Posterior vena cava (tissue), 2 donors: ENCODE results near the gene RAB6B. TPM values are rescaled to one million over a fixed set of nuclear protein-coding genes. Genes with fewer than 3 reads are reported as not detected.

Source experiments
- DNase-seq: peaks from one replicate; pipeline ENCODE4 v3.0.0-alpha.2; 2020; ENCODE audit warnings: low spot score
- intact Hi-C, 2 donors: fragments of 100-400 bp; cut with DNase I; formaldehyde crosslinking; loops; one replicate each; pipeline versions ENCODE4 v1.14.1 to v1.14.2; 2022 to 2023
- total RNA-seq, 2 donors: library from RNA; stranded (reverse); fragmentation: NEBNext Ultra II Directional; extraction: Animal tissue kit (Norgen Biotek cat#: 25700); gene quantifications; one replicate each; pipeline ENCODE4 v1.2.1, GENCODE V29; 2021
- donor health status: DM: yes; HTN: yes; CAD: no.
- donor health status: DM: yes; HTN: yes; CAD: no.

The RAB6B gene
- total RNA-seq, 2 donors from 2014 or later, result 6.9 to 8.9 TPM

DNA sequence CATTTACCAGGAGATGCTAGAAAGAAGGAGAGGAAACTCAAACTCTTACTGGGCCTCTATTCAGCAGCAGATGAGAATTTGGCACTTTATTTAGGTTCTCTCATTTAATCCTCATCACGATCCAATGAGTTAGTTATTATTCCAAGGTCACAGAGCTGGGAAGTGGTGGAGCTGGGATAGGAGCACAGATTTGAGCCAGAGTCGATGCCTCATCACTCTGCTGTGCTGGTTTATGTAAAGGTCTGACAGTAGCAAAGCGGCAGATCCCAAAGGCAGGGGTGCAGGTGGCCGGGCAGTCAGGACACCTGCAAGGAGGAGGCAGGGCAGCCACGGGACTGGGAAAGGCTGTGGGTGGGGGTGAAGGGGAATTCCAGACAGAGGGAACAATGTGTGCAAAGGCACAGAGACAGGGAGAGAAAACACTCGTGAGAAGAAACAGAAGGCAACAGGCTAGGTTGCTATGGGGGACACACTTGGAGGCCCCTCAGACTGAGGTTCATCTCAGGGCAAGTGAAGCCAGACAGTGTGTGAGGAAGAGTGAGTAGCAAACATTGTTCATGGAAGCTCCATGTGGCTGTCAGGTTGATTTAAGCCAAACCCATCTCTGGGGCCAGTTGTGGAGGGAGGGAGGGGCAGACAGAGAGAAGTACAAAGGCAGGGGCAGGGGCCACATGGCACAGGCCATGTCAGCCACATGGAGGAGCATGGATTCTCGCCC lies 26.8 kb downstream of the RAB6B start:
- DNase-seq, result no peak
- intact Hi-C loops, result no loop called here

DNA sequence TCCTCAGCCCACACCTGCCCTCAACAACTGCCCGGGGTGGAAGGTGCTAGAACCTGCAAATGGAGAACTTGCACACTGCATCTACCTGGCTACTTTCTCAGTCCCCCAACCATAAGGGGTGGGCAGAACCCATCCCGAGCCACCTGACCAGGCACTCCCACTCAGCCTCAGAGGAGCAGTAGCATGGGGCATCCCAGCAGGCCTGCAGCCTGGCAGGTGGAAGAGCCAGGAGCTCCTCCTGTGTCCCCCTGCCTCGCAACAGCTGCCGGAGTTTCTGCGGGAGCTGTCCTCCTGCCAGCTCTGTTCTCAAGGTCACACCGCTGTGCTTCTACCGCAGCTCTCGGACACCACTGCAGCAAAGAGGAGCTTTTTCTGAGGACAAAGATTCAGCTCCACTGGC lies 27.5 kb downstream of the RAB6B start:
- no peak for DNase-seq
- intact Hi-C loops, result no loop called here

DNA sequence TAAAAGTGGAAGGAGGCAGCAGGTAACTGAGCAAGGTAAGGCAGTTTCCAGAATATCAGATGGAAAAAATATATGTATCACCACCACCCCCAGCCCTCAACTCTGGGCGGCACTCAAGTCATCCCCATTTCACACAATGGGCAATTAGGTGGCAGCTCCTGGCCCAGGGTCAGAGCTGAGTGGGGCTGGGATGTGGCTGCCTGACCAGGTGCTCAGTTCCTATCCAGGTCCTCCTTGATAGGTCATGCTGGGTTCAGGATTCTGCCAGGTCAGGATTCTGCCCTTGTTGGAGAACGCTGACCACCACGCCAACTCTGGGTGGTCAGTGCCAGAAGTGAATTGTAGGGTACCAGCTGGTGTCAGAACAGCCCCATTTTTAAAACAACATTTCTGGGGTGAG lies 29.5 kb downstream of the RAB6B start:
- DNase-seq, result no peak
- intact Hi-C loops, result no loop called here

DNA sequence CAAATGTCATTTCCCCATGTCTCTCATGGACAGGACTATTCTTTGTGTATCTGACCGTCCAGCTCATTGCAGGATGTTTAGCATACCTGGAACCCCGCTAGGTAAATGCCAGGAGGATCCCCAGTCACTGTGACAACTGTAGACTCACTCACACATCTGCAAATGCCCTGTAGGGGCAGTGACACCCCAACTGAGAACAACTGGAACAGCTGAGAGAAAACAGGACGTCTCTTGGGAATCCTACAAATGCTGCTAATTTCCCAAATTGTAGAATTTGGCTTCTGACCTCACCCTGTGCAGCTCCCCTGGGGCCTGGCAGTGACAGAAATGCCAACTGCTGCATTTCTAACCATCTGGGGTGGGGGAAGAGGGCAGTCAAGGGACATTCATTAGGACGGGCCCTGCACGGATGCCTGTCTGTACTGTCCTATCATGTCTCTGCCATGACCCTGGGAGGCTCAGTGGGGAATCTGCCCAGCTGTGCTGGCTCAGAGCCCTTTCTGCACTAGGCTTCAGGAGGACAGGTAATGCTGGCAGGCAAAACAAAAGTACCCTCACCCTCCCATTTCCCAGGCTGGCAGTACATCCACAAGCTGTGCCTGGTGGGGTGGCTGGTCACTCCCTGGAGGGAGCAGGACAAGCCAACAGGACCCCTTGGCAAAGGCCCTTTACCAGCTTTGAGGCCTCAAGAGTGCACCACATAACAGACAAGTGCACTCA lies 30.4 kb downstream of the RAB6B start:
- DNase-seq, result no peak
- intact Hi-C loops, result no loop called here

DNA sequence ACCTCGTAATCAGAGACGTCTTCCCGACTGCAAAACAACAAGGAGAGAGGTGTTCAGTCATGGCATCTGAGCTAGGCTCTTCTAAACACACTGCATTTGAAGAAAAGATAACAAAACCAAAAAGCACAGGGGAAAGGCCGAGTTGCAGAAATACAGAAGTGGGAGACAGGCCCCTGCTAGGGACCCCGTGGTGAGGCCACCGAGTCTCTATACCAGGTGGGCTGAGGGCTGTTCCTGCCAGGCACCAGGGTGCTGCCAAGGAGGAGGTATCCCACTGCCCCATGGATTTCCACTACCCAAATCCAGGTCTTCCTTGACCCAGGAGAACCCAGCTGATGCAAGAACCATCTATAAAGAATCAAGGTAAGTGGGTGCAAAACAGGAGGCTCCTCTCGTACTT lies 31.1 kb downstream of the RAB6B start:
- no peak for DNase-seq

DNA sequence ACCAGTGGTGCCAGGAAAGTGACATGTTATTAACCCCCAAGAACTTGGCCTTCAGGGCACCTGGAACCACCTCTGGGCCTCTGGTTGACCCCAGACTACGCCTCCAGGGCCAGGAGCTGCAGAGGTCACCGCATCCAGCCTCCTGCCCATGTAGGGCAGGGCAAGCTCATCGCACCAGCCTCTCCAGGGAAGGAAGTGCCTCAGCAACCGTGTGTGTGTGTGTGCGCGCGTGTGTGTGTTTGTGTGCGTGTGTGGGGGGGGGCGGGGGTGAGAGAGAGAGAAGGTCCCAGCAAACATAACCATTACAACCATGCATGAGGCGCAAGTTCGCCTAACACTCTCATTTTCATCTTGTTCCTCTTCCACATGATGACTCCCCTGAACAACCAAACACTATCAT lies 31.8 kb downstream of the RAB6B start:
- no peak for DNase-seq
- intact Hi-C loops, result no loop called here

More for the DNA sequence above, 31.1 kb downstream of the RAB6B start:
- intact Hi-C loops, result no loop called here

DNA sequence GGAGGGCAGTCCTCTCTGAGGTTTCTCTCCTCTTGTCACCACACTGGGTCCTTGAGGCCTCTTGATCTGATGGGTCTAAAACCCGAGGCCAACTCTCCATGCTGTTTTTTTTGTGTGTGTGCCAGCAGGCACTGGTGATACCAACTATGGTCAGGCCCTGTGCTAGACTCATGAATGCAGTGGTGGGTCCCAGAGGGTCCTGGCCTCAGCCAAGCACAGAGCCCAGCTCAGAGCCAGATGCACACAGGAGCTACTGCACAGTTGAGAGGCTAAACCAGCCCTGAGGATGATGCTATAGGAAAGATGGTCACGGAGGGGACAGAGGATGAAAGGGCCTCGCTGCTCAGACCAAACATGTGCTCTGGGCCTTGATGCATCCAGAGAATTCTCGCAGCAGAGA lies 33.5 kb downstream of the RAB6B start:
- intact Hi-C loops, result no loop called here
- DNase-seq, result no peak

DNA sequence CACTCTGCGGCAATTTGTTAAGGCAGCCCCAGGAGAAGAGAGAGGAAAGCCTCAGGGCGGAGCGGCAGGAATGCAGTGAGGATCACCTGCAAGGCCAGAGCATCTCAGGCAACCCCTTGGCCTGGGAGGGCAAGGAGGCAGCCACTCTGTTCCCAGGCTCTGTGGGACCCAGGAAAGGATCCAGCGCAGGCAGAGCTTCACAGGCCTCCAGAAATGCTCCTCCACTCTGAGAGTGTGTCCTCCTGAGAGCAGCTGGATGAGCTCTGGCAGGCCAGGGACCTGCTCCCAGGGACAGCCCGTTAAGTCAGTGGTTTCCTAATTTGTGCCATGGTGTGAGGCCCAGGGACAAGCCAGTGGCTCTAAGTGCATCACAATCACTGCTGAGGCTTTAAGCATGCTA lies 35.2 kb downstream of the RAB6B start:
- intact Hi-C loops, result no loop called here
- DNase-seq, result no peak

DNA sequence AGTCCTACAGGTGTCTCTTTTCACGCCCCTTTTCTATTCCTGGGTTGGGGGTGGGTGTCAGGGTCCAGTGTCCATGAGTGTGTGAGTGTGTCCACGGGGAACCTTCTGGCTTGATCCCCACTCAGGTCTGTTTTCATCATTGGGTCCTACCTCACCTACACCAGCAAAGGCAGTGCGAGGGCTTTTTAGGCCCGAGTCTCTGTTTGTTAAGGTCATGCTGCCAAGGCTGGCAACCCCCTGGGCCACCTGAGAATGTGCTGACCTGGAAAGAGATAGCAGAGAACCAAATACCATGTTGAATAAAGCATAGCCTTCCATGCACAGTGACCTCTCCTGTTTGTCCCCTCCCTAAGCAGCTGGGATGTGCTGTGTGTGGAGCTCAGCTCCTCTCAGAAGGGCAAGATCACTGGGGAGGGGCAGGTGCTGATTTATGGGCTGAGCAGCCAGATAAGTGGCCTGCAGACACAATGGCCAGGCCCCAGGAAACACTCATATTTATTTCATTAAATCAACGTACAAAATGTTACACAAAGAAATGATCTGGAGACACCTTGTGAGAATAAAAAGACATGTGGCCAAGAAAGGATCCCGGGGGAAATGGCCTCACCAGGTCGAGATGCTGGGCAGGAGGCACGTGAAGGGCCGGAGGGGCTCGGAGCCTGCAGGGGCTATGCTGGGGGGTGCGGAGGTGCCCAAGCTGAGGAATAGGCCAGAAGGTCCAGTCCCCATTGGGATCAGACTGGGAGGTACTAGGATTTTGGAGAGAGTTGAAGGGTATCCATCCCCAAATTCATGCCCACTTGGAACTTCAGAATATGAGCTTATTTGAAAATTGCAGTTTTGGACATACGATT lies 36.1 kb downstream of the RAB6B start:
- intact Hi-C loops, result no loop called here
- peak; percentile 41 for DNase-seq

DNA sequence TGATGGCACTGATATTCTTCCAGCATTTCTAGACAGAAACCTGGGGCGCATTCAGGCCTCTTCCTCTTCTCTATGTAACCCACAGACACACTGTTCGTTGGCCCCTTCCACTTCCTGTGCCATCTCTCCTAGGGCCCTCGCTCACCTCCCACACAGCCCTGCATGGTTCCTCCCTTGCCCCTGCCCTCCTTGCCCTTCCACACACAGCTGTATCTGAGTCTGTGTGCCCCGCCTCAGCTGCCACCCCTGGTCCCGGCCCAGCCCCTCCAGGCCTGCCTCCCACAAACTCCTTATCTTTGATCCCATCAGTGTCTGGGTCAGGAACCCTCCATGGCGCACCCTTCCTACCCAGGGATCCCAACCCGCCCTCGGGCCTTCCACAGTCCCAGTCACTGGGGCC lies 37.9 kb downstream of the RAB6B start:
- peak; percentile 36 for DNase-seq
- intact Hi-C loops, result no loop called here

DNA sequence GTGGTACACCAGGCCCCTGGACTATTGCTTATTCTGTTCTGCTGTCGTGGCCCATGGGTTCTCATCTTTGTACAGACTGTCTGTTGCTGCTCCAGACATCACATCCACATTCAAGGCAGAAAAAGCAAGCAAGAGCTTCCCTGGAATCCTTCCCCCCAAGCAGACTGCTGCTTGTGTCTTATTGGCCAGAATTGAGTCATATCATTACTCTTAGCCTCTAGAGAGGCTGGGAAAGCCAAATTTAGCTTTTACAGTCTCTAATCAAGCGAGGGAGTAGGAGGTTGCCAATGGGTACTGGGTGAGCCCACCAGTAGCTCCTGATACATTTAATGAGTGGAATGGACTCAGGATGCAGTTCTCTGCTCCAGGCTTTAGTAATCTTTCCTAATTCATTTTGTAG lies 39.4 kb downstream of the RAB6B start:
- intact Hi-C loops, result no loop called here
- no peak for DNase-seq

DNA sequence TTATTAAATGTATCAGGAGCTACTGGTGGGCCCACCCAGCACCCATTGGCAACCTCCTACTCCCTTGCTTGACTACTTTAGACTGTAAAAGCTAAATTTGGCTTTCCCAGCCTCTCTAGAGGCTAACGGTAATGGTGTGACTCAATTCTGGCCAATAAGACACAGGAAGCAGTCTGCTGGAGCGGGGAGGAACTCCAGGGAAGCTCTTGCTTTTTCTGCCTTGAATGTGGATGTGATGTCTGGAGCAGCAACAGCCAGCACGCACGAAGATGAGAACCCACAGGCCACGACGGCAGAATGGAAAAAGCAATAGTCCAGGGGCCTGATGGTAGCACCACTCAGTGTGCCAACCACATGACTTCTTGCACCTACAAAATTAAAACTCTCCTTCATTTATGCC lies 39.9 kb downstream of the RAB6B start:
- DNase-seq, result peak; percentile 60
- intact Hi-C loops, result no loop called here

DNA sequence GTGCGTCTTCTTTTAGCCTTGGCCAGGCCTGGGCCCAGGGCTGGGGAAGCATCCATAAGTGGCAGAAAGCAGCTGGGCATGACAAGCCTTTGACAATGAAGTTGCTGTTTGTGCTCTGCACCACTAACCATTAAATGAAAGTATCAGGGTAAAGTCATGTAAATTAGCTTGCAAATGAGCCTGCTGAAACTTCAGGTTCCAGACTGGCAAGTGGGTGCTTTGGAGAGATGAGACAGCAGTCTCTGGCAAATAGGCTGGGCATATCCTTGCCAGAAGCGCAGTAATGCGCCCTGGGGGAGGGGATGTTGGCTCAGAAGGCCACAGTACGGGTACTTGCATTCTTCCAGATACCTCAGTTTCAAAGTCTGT lies 40.7 kb downstream of the RAB6B start:
- intact Hi-C loops, result no loop called here
- no peak for DNase-seq

DNA sequence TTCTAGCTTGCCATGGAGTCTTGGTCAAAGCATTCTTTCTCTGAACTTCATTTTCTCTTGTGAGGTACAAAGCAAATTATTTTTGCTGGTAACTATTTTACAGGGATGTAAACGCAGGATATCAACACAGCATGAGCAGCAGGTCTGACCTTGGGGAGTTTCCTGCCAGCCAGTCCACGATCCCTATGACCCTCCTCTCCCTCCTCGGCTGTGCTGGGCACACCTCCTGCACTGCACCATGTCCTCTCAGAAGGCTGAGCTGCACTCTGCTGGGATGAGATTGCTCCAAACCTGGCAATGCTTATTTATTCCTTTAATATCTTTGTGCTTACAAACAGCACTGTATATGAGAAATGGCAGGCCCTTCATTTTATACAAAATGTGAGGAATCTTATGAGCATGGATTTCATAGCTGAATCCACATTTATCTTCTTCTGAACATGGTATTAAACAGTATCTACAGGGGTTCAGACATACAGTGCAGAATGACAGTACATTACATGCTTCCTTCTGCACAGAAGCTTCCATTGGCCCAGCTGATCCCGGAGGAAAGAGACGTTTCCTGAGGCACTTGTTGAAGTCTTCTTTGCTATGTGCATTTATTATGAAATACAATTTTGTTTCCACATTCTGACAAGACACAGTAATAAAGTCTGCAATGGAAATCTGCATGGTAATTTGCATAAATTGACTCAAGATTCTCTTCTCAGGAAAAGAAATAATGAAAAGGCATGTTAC lies 41.2 kb downstream of the RAB6B start:
- intact Hi-C loops, result no loop called here
- DNase-seq, result no peak

DNA sequence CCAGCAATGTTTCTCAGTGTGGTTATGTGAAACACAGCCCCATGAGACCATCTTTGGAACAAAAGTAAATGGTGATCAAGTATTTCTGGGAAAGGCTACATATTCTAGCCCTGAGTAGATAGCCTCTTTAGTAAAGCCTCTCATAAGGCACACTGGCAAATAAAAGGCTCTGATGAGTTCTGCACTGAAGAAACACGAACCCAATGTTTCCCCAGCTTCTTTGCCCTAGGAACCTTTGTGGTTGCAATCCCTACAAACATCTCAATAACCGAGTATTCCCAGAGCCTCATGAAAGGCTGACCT lies 41.8 kb downstream of the RAB6B start:
- no peak for DNase-seq
- intact Hi-C loops, result no loop called here

DNA sequence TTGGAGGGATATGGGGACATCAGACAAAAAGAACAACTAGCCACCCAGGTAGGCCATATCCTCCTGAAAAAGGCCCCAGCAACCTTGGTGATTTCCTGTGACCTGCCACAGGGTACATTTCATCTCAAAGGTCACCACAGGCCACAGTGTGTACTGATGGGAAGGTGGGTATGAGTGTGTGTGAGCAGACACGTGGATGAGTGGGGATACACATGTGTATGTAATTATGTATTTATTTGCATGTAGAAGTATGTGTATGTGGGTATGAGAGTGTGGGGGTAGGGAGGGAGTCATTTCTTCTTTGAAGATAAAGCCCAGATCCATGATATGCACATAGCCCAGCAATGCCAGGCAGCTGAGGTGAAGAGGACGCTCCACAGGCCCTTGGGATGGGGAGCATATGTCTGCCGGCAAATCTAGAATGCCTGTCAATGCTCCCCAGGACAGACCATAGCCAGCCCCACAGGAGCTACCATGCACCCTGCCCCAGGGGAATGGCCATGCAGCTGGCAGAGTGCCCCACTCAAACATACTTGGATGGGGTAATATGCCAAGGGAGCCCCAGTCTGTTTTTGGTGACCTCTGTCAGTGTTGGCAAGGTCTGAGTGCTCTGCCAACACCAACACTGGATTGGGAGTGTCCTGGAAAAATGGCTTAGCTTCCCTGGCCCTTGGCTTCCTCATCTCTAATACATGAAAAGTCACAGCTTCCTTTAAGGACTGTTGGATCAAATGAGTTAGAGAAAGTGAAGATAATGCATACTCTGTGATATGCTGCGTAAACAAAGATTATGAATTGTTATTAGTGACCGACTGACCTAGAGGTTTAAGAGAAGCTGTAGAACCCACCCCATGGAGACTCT lies 42.4 kb downstream of the RAB6B start:
- peak; percentile 45 for DNase-seq
- intact Hi-C loops, result no loop called here

DNA sequence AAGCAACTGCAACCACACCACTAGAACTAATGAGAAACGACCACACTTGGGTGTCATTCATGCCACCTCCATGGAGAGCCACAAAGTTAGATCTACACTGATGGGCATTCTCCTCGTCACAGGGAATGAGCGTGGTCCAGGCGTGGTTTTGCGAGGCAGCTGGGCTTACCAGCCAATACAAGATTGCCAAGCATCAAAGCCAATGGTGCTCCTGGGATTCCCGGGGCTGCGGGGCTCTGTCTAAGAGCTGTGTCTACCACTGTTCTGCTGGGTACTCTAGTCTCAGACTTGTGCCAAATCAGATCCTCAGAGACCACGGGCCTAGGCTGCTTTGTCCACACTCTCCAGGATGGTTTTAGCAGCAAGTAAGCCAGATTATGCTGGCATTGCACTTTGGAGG lies 43.8 kb downstream of the RAB6B start:
- intact Hi-C loops, result no loop called here
- DNase-seq, result peak; percentile 56

DNA sequence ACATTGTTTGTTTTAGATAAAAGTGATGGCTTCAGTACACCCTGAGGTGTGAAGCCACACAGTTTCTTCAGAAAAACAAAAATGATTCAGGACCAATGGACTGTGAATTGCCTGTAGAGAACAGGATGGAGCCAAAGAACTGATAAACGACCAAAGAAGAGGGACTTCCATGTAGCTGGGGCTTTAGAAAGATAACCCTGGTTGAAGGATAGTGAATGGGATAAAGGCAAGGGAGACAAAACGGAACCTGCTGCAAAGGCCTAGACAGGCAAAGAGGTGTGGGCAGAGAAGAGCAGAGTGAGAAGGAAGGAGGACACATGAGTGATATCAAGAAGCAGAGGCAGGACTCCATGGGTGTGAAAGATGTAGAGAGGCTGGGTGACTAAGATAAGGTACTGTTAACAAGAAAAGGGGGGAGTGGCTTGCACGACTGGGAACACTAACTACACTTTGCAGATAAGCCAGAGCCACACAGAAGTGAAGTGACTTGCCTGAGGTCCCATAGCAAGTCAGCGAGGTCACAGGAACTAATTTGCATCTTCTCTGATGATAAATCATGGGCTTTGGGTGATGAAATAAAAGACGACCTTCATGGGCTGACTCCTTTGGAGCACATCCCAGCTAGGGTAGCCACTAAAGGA lies 44.3 kb downstream of the RAB6B start:
- no peak for DNase-seq
- intact Hi-C loops, result no loop called here

DNA sequence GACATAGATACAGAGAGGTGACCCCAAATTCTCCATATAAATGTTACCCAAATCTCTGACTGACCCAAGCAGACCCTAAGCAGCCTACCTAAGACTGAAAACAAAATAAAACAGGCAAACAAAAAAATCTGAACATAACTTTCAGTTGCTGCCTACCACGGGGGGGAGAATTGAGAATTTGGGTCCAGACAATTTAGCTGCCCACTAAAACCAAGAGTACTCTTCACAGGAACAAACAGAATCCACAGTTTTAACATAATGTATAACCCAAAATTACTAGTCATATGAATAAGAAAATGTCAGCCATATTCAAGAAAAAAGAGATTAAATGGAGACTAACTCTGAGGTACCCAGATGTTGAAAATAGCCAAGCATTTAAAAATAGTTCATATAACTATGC lies 45.6 kb downstream of the RAB6B start:
- no peak for DNase-seq
- intact Hi-C loops, result no loop called here
